Measurements from ENCODE around the gene FUZ. TPM values are rescaled to one million over a fixed set of nuclear protein-coding genes. Genes with fewer than 3 reads are reported as not detected.

FUZ gene
- total RNA-seq, 4 donors from 2014 or later, result 19.0 to 31.7 (median 26.8) TPM

DNA sequence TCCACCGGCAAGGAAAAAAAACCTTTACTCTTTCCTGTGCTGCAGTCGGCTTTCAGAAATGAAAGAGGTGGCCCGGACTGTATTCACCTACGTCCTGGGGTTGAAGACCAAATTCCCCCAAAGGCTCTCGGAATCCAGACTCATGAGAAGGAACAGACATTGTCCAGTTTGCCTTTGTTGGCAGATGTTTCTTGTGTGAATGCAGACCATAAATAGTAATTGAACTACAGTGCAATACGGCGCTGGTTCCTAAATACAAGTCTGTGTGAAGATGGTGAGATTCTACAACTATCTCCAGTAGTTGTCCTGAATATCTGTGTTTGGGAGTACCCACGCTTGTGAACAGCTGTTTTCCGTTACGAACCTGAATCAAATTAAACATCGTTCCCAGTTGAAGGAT, 26.6 kb upstream of the FUZ start:
- WGBS, 2 donors, result 91 to 95% methylated on average over 11 of the region's 11 CpGs
- H3K27me3 ChIP-seq, result no peaks in the 10 kb centered on the region
- H3K27ac ChIP-seq, result no peak overlapping the region
- no peaks in the 10 kb centered on the region for H3K9me3 ChIP-seq
- no peaks in the 10 kb centered on the region for H3K4me1 ChIP-seq
- peaks cover 0 to 75% (median 17%) of the 10 kb centered on the region in 3 donors for H3K36me3 ChIP-seq
- H3K4me3 ChIP-seq, result no peak overlapping the region
- DNase-seq (ENCODE audit: low spot score in 2 of 2), result no peak
- no peak for TF ChIP-seq POLR2A (IDR thresholded peaks at IDR 0.05)
- TF ChIP-seq EP300 (IDR thresholded peaks at IDR 0.05), result no peak
- TF ChIP-seq, protein P1, sequence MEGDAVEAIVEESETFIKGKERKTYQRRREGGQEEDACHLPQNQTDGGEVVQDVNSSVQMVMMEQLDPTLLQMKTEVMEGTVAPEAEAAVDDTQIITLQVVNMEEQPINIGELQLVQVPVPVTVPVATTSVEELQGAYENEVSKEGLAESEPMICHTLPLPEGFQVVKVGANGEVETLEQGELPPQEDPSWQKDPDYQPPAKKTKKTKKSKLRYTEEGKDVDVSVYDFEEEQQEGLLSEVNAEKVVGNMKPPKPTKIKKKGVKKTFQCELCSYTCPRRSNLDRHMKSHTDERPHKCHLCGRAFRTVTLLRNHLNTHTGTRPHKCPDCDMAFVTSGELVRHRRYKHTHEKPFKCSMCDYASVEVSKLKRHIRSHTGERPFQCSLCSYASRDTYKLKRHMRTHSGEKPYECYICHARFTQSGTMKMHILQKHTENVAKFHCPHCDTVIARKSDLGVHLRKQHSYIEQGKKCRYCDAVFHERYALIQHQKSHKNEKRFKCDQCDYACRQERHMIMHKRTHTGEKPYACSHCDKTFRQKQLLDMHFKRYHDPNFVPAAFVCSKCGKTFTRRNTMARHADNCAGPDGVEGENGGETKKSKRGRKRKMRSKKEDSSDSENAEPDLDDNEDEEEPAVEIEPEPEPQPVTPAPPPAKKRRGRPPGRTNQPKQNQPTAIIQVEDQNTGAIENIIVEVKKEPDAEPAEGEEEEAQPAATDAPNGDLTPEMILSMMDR (IDR thresholded peaks at IDR 0.05), result no peak

DNA sequence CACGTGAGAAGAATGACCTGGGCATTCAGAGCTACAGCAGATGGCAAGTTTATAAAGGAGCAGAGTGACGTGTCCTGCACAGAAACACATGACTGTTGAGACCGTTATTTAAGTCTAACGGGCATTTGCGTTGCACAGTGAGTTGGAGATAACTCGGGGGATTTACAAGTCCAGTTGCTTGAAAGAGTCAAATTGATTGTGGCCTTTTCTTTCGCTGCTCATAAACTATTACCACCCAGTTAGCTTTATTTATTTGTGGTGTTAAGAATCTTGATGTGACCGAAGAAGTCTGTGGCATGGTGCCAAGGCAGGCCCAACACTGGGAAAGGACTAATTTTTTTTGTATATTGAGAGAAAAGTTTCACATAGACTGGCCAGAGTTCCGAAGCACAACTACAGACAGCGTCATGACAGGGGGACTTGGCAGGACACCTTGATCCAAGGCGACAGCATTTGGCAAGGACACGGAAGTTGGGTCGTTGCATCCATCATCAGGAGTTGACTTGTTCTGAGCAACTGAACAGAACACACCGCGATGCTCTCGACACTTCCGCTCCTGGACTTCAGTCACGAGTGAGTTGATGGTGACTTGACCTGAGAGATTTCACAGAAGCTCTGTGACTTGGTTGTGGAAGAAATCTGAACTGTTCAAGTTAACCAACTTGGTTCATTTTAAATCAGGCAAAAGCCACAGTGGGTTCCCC, 25.9 kb upstream of the FUZ start:
- Histone ChIP-seq H3K4me1 (no peaks in the 10 kb centered on the region), H3K27me3 (no peaks in the 10 kb centered on the region), H3K9me3 (no peaks in the 10 kb centered on the region), H3K4me3 (no peak overlapping the region), H3K36me3 (peaks cover 0 to 82% (median 20%) of the 10 kb centered on the region in 3 donors), H3K27ac (no peak overlapping the region)
- TF ChIP-seq EP300 (IDR thresholded peaks at IDR 0.05) (no peak), POLR2A (IDR thresholded peaks at IDR 0.05) (no peak)
- TF ChIP-seq, protein P1 (IDR thresholded peaks at IDR 0.05), result no peak
- no peak for DNase-seq (ENCODE audit: low spot score in 2 of 2)
- 90 to 91% methylated on average over 18 of the region's 18 CpGs for WGBS, 2 donors

DNA sequence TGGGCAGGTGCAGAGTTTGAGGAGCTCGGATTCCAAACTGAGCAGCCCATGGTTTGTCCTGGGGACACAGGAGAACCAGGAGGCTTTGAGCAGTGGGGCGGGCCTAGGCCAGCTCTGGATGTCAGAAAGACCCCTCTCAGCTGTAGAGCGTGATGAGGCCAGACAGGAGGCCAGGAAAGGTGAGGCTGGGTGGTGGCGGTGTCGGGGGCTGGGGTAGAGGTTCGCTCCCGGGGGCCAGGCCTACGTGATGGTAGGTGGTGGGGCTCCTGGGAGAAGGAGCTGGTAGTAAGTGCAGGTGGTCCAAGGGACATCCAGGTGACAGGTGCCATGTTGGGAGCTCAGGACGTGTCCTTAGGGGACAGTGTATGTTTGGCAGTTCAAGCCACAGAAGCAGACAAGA, 24.3 kb upstream of the FUZ start:
- DNase-seq (ENCODE audit: low spot score in 2 of 2), result no peak
- Histone ChIP-seq H3K4me1 (no peaks in the 10 kb centered on the region), H3K9me3 (no peaks in the 10 kb centered on the region), H3K36me3 (peaks cover 0 to 98% (median 23%) of the 10 kb centered on the region in 3 donors), H3K4me3 (no peak overlapping the region), H3K27ac (no peak overlapping the region), H3K27me3 (no peaks in the 10 kb centered on the region)
- TF ChIP-seq POLR2A (IDR thresholded peaks at IDR 0.05) (no peak), EP300 (IDR thresholded peaks at IDR 0.05) (no peak)
- TF ChIP-seq, protein P1 (IDR thresholded peaks at IDR 0.05), result no peak
- WGBS, 2 donors, result 92 to 96% methylated on average over 9 of the region's 9 CpGs

DNA sequence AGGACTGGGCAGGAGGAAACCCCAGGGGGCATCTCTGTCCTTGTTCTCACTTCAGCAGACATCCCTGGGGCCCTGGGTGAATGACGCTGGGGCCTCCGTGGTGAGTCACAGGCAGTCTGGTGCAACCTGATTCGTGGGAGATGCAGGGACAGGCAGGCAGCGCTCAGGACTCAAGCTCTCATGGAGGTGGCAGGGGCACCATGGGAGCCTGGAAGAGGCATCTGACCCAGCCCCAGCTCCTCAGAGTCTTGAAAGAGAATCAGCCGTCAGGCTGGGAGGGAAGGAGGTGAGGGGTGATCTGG, 23.9 kb upstream of the FUZ start:
- H3K4me3 ChIP-seq, result no peak overlapping the region
- WGBS, 2 donors, result 84 to 92% methylated on average over 5 of the region's 5 CpGs
- H3K36me3 ChIP-seq, result peaks cover 0 to 98% (median 28%) of the 10 kb centered on the region in 3 donors
- H3K27me3 ChIP-seq, result no peaks in the 10 kb centered on the region
- H3K27ac ChIP-seq, result no peak overlapping the region
- H3K4me1 ChIP-seq, result no peaks in the 10 kb centered on the region
- DNase-seq (ENCODE audit: low spot score in 2 of 2), result no peak
- H3K9me3 ChIP-seq, result no peaks in the 10 kb centered on the region
- no peak for TF ChIP-seq EP300 (IDR thresholded peaks at IDR 0.05)
- TF ChIP-seq, protein P1 (IDR thresholded peaks at IDR 0.05), result no peak
- no peak for TF ChIP-seq POLR2A (IDR thresholded peaks at IDR 0.05)

DNA sequence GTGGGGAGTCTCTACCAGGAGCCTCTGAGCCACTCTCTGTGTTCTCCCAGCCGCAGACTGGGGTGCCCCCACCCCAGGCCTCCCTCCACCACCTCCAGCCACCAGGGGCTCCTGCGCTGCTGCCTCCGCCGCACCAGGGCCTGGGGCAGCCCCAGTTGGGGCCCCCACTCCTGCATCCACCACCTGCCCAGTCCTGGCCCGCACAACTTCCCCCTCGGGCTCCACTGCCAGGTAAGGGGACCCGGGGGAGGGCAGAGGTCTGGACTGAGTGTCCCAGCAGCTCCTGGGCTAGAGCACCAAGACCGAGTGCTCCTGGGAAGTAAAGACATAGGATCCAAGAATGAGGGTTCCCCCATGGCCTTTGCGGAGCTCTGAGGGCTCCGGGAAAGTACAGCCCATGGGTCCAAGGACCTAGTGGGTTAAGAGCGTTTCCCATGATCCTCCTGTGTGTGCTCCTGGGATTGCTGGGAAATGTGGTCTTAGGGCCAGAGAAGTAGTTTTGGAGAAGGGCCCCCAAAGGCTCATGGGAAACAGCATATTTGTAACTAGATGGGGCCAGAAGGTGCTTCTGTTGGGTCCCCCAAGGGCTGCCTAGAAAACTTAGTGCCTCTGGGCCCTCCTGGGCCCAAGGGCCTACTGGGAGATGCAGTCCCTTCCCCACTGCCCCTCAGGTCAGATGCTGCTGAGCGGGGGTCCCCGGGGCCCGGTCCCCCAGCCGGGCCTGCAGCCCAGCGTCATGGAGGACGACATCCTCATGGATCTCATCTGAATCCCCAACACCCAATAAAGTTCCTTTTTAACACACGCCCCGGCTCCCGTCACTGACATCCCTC, 23.3 kb upstream of the FUZ start:
- no peaks in the 10 kb centered on the region for H3K27me3 ChIP-seq
- no peak for DNase-seq (ENCODE audit: low spot score in 2 of 2)
- peaks cover 0 to 98% (median 30%) of the 10 kb centered on the region in 3 donors for H3K36me3 ChIP-seq
- 91 to 94% methylated on average over 18 to 20 of the region's 20 CpGs for WGBS, 2 donors
- TF ChIP-seq, protein P1 (IDR thresholded peaks at IDR 0.05), result no peak
- no peak for TF ChIP-seq POLR2A (IDR thresholded peaks at IDR 0.05)
- no peak for TF ChIP-seq EP300 (IDR thresholded peaks at IDR 0.05)
- no peaks in the 10 kb centered on the region for H3K4me1 ChIP-seq
- H3K27ac ChIP-seq, result no peak overlapping the region
- H3K9me3 ChIP-seq, result no peaks in the 10 kb centered on the region
- H3K4me3 ChIP-seq, result no peak overlapping the region
